Osteoblast (primary cell): ENCODE measurements around the gene AKAP13. TPM values are rescaled to one million over a fixed set of nuclear protein-coding genes. Genes with fewer than 3 reads are reported as not detected.

Experiments
- DNase-seq: peaks from one replicate; pipeline ENCODE4 v3.0.0; 2011; ENCODE audit warnings: low spot score, mixed read lengths; ENCODE audit not compliant: insufficient read length; ENCODE audit errors: missing footprints
- H2AFZ ChIP-seq: 2 replicates; pipeline ENCODE4 v1.6.0; 2011; ENCODE audit warnings: mild to moderate bottlenecking, low read length
- H3K27ac ChIP-seq: 2 replicates; pipeline ENCODE4 v1.5.1; 2011; ENCODE audit warnings: mild to moderate bottlenecking, low read depth, low read length, moderate library complexity
- H3K27me3 ChIP-seq: 2 replicates; pipeline ENCODE4 v1.6.0; 2012; ENCODE audit warnings: mild to moderate bottlenecking, control low read depth, inconsistent platforms, low read length, moderate library complexity; ENCODE audit not compliant: insufficient read depth
- H3K36me3 ChIP-seq: 2 replicates; pipeline ENCODE4 v1.5.1; 2011; ENCODE audit warnings: mild to moderate bottlenecking, low read length, control low read depth, moderate library complexity; ENCODE audit not compliant: insufficient read depth
- H3K4me1 ChIP-seq: 2 replicates; pipeline ENCODE4 v1.5.1; 2011; ENCODE audit warnings: mild to moderate bottlenecking, low read length, control low read depth, moderate library complexity; ENCODE audit not compliant: insufficient read depth
- H3K4me2 ChIP-seq: 2 replicates; pipeline ENCODE4 v1.6.0; 2011; ENCODE audit warnings: mild to moderate bottlenecking, low read length; ENCODE audit not compliant: insufficient read depth
- H3K4me3 ChIP-seq: fragments of 200-600 bp; sonication (generic); 3 replicates; pipeline ENCODE4 v1.5.1; 2012; ENCODE audit warnings: mild to moderate bottlenecking, low read length, inconsistent platforms; ENCODE audit not compliant: insufficient read depth
- H3K79me2 ChIP-seq: 2 replicates; pipeline ENCODE4 v1.6.0; 2012; ENCODE audit warnings: mild to moderate bottlenecking, low read length, control low read depth, inconsistent platforms; ENCODE audit not compliant: insufficient read depth
- H3K9me3 ChIP-seq: 2 replicates; pipeline ENCODE4 v1.5.1; 2011; ENCODE audit warnings: low read depth, low read length, control low read depth
- H4K20me1 ChIP-seq: 2 replicates; pipeline ENCODE4 v1.6.0; 2012; ENCODE audit warnings: mild to moderate bottlenecking, low read length, control low read depth; ENCODE audit not compliant: insufficient read depth
- total RNA-seq: library from RNA; depleted of rRNA; stranded (reverse); fragments of >200 nt; gene quantifications from 2 replicates; pipeline ENCODE4 v1.2.3, GENCODE V29; 2012
- TF ChIP-seq, protein P1 (sequence below): IDR thresholded peaks from 2 replicates; pipeline ENCODE4 v1.5.1; 2011; ENCODE audit warnings: mild to moderate bottlenecking, low read depth, low read length, moderate library complexity; ENCODE audit errors: extremely low read depth

AKAP13 gene
- total RNA-seq, 1 donor = 77.1 TPM

GRCh38 chr15:85642693-85643066, 262.3 kb downstream of the AKAP13 start:
- H3K4me2 ChIP-seq = peak overlapping the region; percentile 64
- no peaks in the 10 kb centered on the region for H4K20me1 ChIP-seq
- TF ChIP-seq, protein P1, sequence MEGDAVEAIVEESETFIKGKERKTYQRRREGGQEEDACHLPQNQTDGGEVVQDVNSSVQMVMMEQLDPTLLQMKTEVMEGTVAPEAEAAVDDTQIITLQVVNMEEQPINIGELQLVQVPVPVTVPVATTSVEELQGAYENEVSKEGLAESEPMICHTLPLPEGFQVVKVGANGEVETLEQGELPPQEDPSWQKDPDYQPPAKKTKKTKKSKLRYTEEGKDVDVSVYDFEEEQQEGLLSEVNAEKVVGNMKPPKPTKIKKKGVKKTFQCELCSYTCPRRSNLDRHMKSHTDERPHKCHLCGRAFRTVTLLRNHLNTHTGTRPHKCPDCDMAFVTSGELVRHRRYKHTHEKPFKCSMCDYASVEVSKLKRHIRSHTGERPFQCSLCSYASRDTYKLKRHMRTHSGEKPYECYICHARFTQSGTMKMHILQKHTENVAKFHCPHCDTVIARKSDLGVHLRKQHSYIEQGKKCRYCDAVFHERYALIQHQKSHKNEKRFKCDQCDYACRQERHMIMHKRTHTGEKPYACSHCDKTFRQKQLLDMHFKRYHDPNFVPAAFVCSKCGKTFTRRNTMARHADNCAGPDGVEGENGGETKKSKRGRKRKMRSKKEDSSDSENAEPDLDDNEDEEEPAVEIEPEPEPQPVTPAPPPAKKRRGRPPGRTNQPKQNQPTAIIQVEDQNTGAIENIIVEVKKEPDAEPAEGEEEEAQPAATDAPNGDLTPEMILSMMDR = no peak
- H3K27ac ChIP-seq = peak overlapping the region; percentile 71
- no peaks in the 10 kb centered on the region for H3K9me3 ChIP-seq
- peak; percentile 61 for DNase-seq
- peaks cover 16% of the 10 kb centered on the region for H3K4me1 ChIP-seq
- no peak overlapping the region for H3K4me3 ChIP-seq
- H3K27me3 ChIP-seq = no peaks in the 10 kb centered on the region
- no peak overlapping the region for H2AFZ ChIP-seq
- H3K36me3 ChIP-seq = no peaks in the 10 kb centered on the region
- H3K79me2 ChIP-seq = peaks cover 12% of the 10 kb centered on the region

DNA sequence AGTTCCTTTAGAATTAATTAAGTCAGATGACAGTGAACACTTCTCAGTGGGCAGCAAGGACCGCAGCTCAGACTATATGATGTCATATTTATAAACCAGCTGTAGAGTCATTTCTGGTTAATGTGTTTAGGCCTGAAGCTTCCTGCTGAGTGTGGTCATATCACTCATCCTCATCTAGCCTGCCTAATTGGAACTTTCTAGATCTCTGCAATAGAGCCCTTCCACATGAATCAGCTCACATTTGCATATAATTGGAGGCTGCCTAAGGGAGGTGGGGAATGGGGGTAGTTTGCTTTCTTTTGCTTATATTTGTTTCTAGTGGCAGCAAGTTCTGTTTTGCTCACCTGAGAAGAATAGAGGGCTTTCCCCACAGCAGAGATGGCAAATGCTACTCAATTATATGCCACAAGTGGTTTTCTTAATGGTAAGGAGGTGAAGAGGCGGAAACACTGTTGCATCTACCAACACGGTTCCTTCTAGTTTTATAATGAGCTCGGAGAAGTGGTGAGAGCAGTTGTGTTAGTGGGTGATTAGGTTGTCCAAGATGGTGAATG, 266.2 kb downstream of the AKAP13 start:
- Histone ChIP-seq H4K20me1 (no peaks in the 10 kb centered on the region), H3K9me3 (no peaks in the 10 kb centered on the region), H3K4me2 (no peak overlapping the region), H3K79me2 (peaks cover 15% of the 10 kb centered on the region), H2AFZ (no peak overlapping the region), H3K4me3 (no peak overlapping the region), H3K27ac (peak overlapping the region; percentile 25), H3K27me3 (no peaks in the 10 kb centered on the region), H3K4me1 (peaks cover 19% of the 10 kb centered on the region), H3K36me3 (no peaks in the 10 kb centered on the region)
- TF ChIP-seq, protein P1 = no peak
- DNase-seq = peak; percentile 17

DNA sequence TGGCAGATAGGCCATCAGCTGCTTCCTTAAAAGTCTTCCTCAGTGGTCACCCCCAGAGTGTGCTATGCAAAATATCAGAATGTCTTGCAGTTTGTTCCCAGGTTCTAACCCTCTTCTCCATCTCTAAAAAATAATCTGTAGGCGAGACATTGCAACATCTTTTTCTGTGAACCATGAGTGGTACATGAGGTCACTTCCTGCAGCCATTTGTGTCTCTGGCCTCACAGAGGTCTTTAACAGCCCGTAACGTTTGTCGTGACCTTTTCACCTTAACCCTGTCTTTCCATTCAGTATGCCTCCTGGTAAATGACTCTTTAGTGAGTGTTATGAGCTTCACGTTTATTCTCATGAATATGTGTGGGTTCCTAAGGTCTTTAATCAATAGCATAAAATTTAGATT, 269.0 kb downstream of the AKAP13 start:
- Histone ChIP-seq H3K4me1 (peaks cover 15% of the 10 kb centered on the region), H3K9me3 (no peaks in the 10 kb centered on the region), H3K4me3 (no peak overlapping the region), H3K27me3 (no peaks in the 10 kb centered on the region), H2AFZ (peak overlapping the region; percentile 57), H3K79me2 (peaks cover 7% of the 10 kb centered on the region), H3K36me3 (peaks cover 3% of the 10 kb centered on the region), H3K27ac (peak overlapping the region; percentile 92), H4K20me1 (no peaks in the 10 kb centered on the region), H3K4me2 (peak overlapping the region; percentile 37)
- DNase-seq = peak; percentile 72
- TF ChIP-seq, protein P1 = no peak

DNA sequence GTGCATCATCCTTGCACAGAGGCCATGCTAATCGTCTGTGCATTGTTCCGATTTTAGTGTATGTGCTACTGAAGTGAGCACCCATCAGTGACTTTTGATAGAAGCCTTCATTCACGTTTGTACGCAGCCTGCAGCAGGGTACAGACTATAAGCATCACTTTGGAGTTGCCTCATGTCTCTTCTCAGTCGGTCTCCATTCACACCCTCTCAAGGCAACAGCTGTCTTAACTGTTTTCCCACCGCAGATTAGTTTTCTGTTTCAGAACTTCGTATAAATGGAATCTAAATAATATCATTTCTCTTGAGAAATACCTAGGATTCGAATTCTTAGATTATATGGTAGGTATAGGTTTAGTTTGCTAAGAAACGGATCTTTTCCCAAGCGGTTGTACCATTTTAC, 271.1 kb downstream of the AKAP13 start:
- no peak for DNase-seq
- Histone ChIP-seq H3K27me3 (no peaks in the 10 kb centered on the region), H3K27ac (no peak overlapping the region), H3K4me3 (no peak overlapping the region), H3K79me2 (peaks cover 5% of the 10 kb centered on the region), H3K4me2 (no peak overlapping the region), H3K9me3 (no peaks in the 10 kb centered on the region), H4K20me1 (no peaks in the 10 kb centered on the region), H3K36me3 (peaks cover 10% of the 10 kb centered on the region), H3K4me1 (peaks cover 15% of the 10 kb centered on the region), H2AFZ (no peak overlapping the region)
- TF ChIP-seq, protein P1 = no peak
